OCI-LY7 (cell line): ENCODE data around the gene P2RX6. TPM values are rescaled to one million over a fixed set of nuclear protein-coding genes. Genes with fewer than 3 reads are reported as not detected.

ENCODE experiments used
- BruUV-seq: library from RNA; stranded (reverse); fragments of 400-500 nt; replicated peaks from 2 replicates; lab custom pipeline; 2021; lab: Mats Ljungman, UMichigan
- CTCF ChIA-PET: fragments of 300-600 bp; sonication (Branson Sonifier 250); formaldehyde crosslinking; loops from one replicate; lab custom pipeline; 2022; ENCODE audit warnings: antibody characterized with exemption; ENCODE audit not compliant: unreplicated experiment; lab: Charles Lee
- POLR2A ChIA-PET: fragments of 300-600 bp; sonication (Branson Sonifier 250); formaldehyde crosslinking; loops from one replicate; lab custom pipeline; 2022; ENCODE audit warnings: antibody characterized with exemption; lab: Charles Lee
- DNase-seq: peaks from one replicate; pipeline ENCODE4 v3.0.0-alpha.2; 2015; ENCODE audit warnings: low spot score
- H2AFZ ChIP-seq: fragments of 200-600 bp; sonication (generic), shearing (Covaris generic); 2 replicates; pipeline ENCODE4 v1.6.1; 2014; ENCODE audit warnings: mild to moderate bottlenecking, antibody characterized with exemption, low read length, moderate library complexity
- H3K27ac ChIP-seq: fragments of 200-600 bp; sonication (generic); 2 replicates; pipeline ENCODE4 v1.5.1; 2014; ENCODE audit warnings: mixed run types, low read depth, mild to moderate bottlenecking, moderate library complexity, low read length, inconsistent platforms; ENCODE audit not compliant: poor library complexity, severe bottlenecking
- H3K36me3 ChIP-seq: fragments of 200-600 bp; sonication (generic); 2 replicates; pipeline ENCODE4 v1.6.1; 2014; ENCODE audit warnings: mild to moderate bottlenecking, antibody characterized with exemption, low read length, moderate library complexity, mixed read lengths; ENCODE audit not compliant: insufficient read depth
- H3K4me1 ChIP-seq: fragments of 200-600 bp; sonication (generic); 2 replicates; pipeline ENCODE4 v1.5.1; 2014; ENCODE audit warnings: mild to moderate bottlenecking, low read length; ENCODE audit not compliant: insufficient read depth, poor library complexity, severe bottlenecking
- H3K4me2 ChIP-seq: fragments of 200-600 bp; sonication (generic); 2 replicates; pipeline ENCODE4 v1.6.1; 2014; ENCODE audit warnings: mild to moderate bottlenecking, low read length
- H3K4me3 ChIP-seq: fragments of 200-600 bp; sonication (generic); 2 replicates; pipeline ENCODE4 v1.5.1; 2014; ENCODE audit warnings: mild to moderate bottlenecking, low read depth, low read length; ENCODE audit not compliant: poor library complexity, severe bottlenecking
- H3K79me2 ChIP-seq: fragments of 200-600 bp; sonication (generic); 2 replicates; pipeline ENCODE4 v1.6.1; 2016; ENCODE audit warnings: low read depth, mild to moderate bottlenecking, low read length, moderate library complexity, mixed read lengths; ENCODE audit not compliant: insufficient read depth
- H3K9me2 ChIP-seq: fragments of 200-600 bp; sonication (generic); 2 replicates; pipeline ENCODE4 v1.6.1; 2016; ENCODE audit warnings: mild to moderate bottlenecking, low read length, mixed read lengths; ENCODE audit not compliant: insufficient read depth
- H3K9me3 ChIP-seq: fragments of 200-600 bp; sonication (generic); 2 replicates; pipeline ENCODE4 v1.6.1; 2014; ENCODE audit warnings: mild to moderate bottlenecking, mixed run types, low read length, mixed read lengths
- H4K20me1 ChIP-seq: fragments of 200-600 bp; sonication (generic); 2 replicates; pipeline ENCODE4 v1.6.1; 2014; ENCODE audit warnings: mild to moderate bottlenecking, antibody characterized with exemption, low read length, moderate library complexity, mixed read lengths; ENCODE audit not compliant: insufficient read depth
- CTCF ChIP-seq: fragments of 200-600 bp; sonication (generic); conservative IDR thresholded peaks from 2 replicates; pipeline ENCODE4 v1.5.1; 2014; ENCODE audit warnings: mild to moderate bottlenecking, antibody characterized with exemption, low read length, moderate library complexity, mixed read lengths
- EZH2phosphoT487 ChIP-seq: fragments of 200-600 bp; sonication (generic); IDR thresholded peaks from 2 replicates; pipeline ENCODE4 v1.6.1; 2018; ENCODE audit warnings: low read depth, borderline replicate concordance, mild to moderate bottlenecking, mixed run types, antibody characterized with exemption, low read length, moderate library complexity, mixed read lengths
- intact Hi-C: fragments of 100-400 bp; cut with micrococcal nuclease; formaldehyde crosslinking; loops from one replicate; pipeline ENCODE4 v1.10.0; 2022; ENCODE audit not compliant: unreplicated experiment
- total RNA-seq, 2 experiments: library from RNA; depleted of rRNA in 1 of 2; stranded (reverse); fragments of >200 nt in 1 of 2; shearing (Covaris generic) in 1 of 2; gene quantifications; 2 replicates each; pipeline ENCODE4 v1.2.3, GENCODE V29; 2014 to 2022

Gene P2RX6
- total RNA-seq, 2 experiments from 2014 or later: 0.06 to 0.32 TPM

DNA sequence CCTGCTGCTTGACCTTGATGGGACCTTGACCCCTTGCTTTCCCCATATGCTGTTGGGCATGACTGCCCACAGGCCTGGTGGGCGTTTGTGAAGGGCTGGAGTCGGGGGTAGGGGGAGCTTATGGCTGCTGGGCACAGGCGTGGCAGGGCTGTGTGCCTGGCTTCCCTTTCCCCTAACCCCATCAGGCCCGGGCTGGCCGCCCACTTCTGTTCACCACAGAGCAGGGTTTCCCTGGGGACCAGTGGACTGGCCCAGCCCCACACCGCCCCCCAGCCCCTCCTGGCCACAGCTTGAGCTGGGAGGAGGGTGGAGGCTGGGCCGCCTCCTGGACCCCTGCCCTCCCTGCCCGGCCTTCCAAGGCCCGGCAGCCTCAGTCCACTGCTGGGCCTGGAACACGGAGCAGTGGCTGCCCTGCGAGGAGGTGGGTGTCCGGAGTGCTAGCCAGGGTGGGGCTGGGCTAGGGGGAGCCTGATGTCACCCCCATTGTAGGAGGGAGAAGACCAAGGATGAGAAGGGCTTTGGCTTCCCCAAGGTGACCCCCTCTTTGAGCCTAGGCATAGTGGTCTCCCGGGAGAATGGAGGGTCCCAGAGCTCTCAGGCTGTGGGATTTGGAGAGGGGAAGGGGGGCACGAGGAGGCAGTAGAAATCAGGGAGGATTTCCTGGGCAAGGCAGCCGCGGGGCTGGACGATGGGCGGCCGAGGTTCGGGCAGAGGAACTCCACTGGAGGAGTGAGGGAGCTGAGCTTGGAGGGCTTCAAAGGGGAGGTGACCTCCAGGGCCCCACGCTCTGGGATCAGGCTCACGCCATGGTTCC, 47.9 kb upstream of the P2RX6 start, which contains the start of gene AIFM3:
Gene AIFM3, plus strand, starts transcription at position 373 of the 814 bp plus-strand sequence. CDS start 690 bp downstream, outside the sequence.
- 0 out of 2 replicates have a peak within 1 kb of the TSS, but pooled peaks have one; percentile 25 for H3K4me2 ChIP-seq
- CTCF ChIA-PET: no interaction called here

GRCh38 chr22:20967697-20968211, 47.2 kb upstream of the P2RX6 start:
- ChIA-PET CTCF (no interaction called here), POLR2A (no interaction called here)
- DNase-seq: no peak
- intact Hi-C loops: no loop called here
- Histone ChIP-seq H2AFZ (no peak overlapping the region), H3K79me2 (no peaks in the 10 kb centered on the region), H3K36me3 (no peaks in the 10 kb centered on the region), H3K4me2 (0 out of 2 replicates have a peak overlapping the region, but pooled peaks have one; percentile 25), H3K27ac (no peak overlapping the region), H3K9me3 (no peaks in the 10 kb centered on the region), H3K9me2 (no peaks in the 10 kb centered on the region), H4K20me1 (no peaks in the 10 kb centered on the region), H3K4me1 (peaks cover 15% of the 10 kb centered on the region), H3K4me3 (no peak overlapping the region)
- TF ChIP-seq EZH2phosphoT487 (no peak), CTCF (no peak)
- no TSS peak for BruUV-seq

More for the DNA sequence above, 47.9 kb upstream of the P2RX6 start, which contains the start of gene AIFM3:
- POLR2A ChIA-PET: no interaction called here
- H3K79me2 ChIP-seq: no peaks in the 10 kb centered on the region
- H3K4me3 ChIP-seq: no peak within 1 kb of the TSS
- H3K9me3 ChIP-seq: no peaks in the 10 kb centered on the region
- no TSS peak for BruUV-seq
- intact Hi-C loops: no loop called here
- no peak for DNase-seq
- TF ChIP-seq EZH2phosphoT487 (no peak), CTCF (no peak)
- no peaks in the 10 kb centered on the region for H4K20me1 ChIP-seq
- peaks cover 9% of the 10 kb centered on the region for H3K4me1 ChIP-seq
- no peak within 1 kb of the TSS for H3K27ac ChIP-seq
- no peaks in the 10 kb centered on the region for H3K9me2 ChIP-seq
- H2AFZ ChIP-seq: no peak within 1 kb of the TSS
- no peaks in the 10 kb centered on the region for H3K36me3 ChIP-seq
